Vagina (tissue), 2 donors: ENCODE data around the gene RNF10. TPM values are rescaled to one million over a fixed set of nuclear protein-coding genes. Genes with fewer than 3 reads are reported as not detected.
"Not testable (repeated sequence)": the region's sequence is repeated elsewhere in the genome, so short reads cannot be mapped to it uniquely, and the experiment has no call there.

ENCODE experiments used
- DNase-seq, 2 donors: peaks; one replicate each; pipeline ENCODE4 v3.0.0-alpha.2; 2017; ENCODE audit errors: extremely low spot score in 2 of 2
- H3K27ac ChIP-seq: fragments of 200-600 bp; sonication (generic); one replicate; pipeline ENCODE4 v1.5.1; 2019
- H3K27me3 ChIP-seq: fragments of 200-600 bp; sonication (generic); one replicate; pipeline ENCODE4 v1.5.1; 2019
- H3K36me3 ChIP-seq, 2 donors: fragments of 200-600 bp; sonication (generic); one replicate each; pipeline ENCODE4 v1.5.1; 2017 to 2019
- H3K4me1 ChIP-seq: fragments of 200-600 bp; sonication (generic); one replicate; pipeline ENCODE4 v1.5.1; 2019
- H3K4me3 ChIP-seq, 2 donors: fragments of 200-600 bp; sonication (generic); 1 replicate in 1 of 2; 2 replicates in 1 of 2; pipeline ENCODE4 v1.5.1; 2016 to 2019
- H3K9me3 ChIP-seq: fragments of 200-600 bp; sonication (generic); one replicate; pipeline ENCODE4 v1.5.1; 2019
- CTCF ChIP-seq, 3 experiments: fragments of 450-650 bp in 2 of 3; fragments of 200-600 bp in 1 of 3; sonication (generic) in 1 of 3; IDR thresholded peaks; one replicate each; pipeline ENCODE4 v1.5.1; 2017 to 2019; ENCODE audit warnings: antibody characterized with exemption in 3 of 3, mild to moderate bottlenecking in 2 of 3, moderate library complexity in 2 of 3
- POLR2A ChIP-seq, 2 donors: fragments of 450-650 bp; IDR thresholded peaks; one replicate each; pipeline ENCODE4 v1.6.1; 2017; ENCODE audit warnings: antibody characterized with exemption in 2 of 2, mild to moderate bottlenecking in 2 of 2, moderate library complexity in 2 of 2
- POLR2AphosphoS5 ChIP-seq, 2 donors: sonication (generic); formaldehyde crosslinking; IDR thresholded peaks; one replicate each; pipeline ENCODE4 v1.9.0; 2017; ENCODE audit warnings: antibody characterized with exemption in 2 of 2, mild to moderate bottlenecking in 2 of 2, low read depth in 1 of 2; ENCODE audit not compliant: insufficient read depth in 1 of 2
- intact Hi-C: fragments of 100-400 bp; cut with DNase I; formaldehyde crosslinking; loops from one replicate; pipeline ENCODE4 v1.15.1; 2023
- total RNA-seq: library from RNA; depleted of rRNA; stranded (reverse); fragments of >200 nt; gene quantifications from one replicate; pipeline ENCODE4 v1.2.3, GENCODE V29; 2016

Gene RNF10
- total RNA-seq, 1 donor from 2014 or later, result 161 TPM

DNA sequence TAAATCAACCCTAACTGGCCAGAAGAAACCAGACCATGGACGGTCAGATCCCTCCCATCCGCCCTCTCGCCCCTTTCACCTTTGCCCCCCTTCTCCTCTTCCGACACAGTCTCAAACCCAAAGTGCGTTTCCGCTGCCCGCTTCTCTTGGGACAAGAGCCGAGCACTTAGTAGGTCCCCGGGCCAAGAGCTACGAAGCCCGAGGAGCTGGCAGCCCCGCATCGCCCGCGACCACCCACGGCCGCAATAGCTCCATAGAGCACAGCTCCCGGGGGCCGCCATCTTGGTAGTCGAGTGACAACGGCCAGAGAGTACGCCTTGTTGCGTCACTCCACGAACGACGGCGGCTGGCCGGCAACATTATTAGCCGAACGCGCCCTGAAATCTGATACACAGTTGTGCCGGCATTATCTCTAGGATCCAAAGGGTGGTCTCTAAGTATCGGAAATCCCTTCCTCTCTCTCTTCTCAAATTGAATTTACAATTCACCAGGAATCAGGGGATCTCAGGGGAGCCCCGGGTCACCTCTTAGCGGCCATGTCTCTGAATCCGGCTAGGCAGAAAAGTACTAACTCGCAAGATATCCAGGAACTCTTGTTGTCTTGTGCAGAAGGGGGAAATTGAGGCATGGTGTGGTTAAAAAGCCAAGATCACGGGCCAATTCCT lies 5.2 kb upstream of the RNF10 start, which contains the start of gene COQ5:
Gene COQ5, minus strand, starts transcription at position 298 of the 665 bp plus-strand sequence. Its CDS starts 17 bp downstream, at position 281.
- TF ChIP-seq POLR2AphosphoS5 (IDR thresholded peaks at IDR 0.05; ENCODE audit: insufficient read depth in 1 of 2, low read depth in 1 of 2), result peak; percentile 91 to 92
- TF ChIP-seq POLR2A (IDR thresholded peaks at IDR 0.05), result peak in 1 of 2 donors; percentile 19
- no peak for TF ChIP-seq CTCF (IDR thresholded peaks at IDR 0.05)
- Histone ChIP-seq H3K4me3 (peak within 1 kb of the TSS; percentile 77 to 78), H3K9me3 (no peaks in the 10 kb centered on the region), H3K27me3 (no peaks in the 10 kb centered on the region), H3K27ac (peak within 1 kb of the TSS; percentile 93), H3K36me3 (no peaks in the 10 kb centered on the region), H3K4me1 (peaks cover 17% of the 10 kb centered on the region)
- intact Hi-C loops, result no loop called here
- peak in 1 of 2 donors; percentile 91 for DNase-seq

GRCh38 chr12:120529641-120530417 lies 4.3 kb upstream of the RNF10 start:
- Histone ChIP-seq H3K27ac (peak overlapping the region; percentile 93), H3K4me3 (peak overlapping the region; percentile 77 to 78), H3K4me1 (peaks cover 17% of the 10 kb centered on the region), H3K27me3 (no peaks in the 10 kb centered on the region), H3K9me3 (no peaks in the 10 kb centered on the region), H3K36me3 (no peaks in the 10 kb centered on the region)
- no peak for DNase-seq
- TF ChIP-seq POLR2A (IDR thresholded peaks at IDR 0.05) (no peak), POLR2AphosphoS5 (IDR thresholded peaks at IDR 0.05; ENCODE audit: insufficient read depth in 1 of 2, low read depth in 1 of 2) (no peak), CTCF (IDR thresholded peaks at IDR 0.05) (no peak)
- intact Hi-C loops, result no loop called here

DNA sequence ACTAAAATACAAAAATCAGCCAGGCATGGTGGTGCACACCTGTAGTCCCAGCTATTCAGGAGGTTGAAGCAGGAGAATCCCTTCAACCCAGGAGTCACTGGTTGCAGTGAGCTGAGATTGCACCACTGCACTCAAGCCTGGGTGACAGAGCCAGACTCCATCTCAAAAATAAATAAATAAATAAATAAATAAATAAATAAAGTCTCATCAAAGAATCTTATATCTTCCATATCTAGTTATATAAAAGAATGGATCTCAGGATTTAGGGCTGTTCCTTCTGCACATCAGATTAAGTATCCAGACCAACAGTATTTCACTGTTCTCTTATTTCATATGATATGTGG lies 3.8 kb upstream of the RNF10 start:
- H3K9me3 ChIP-seq, DNase-seq, H3K27me3 ChIP-seq, intact Hi-C loops, H3K36me3 ChIP-seq: not testable (repeated sequence)
- Histone ChIP-seq H3K4me1 (peaks cover 20% of the 10 kb centered on the region), H3K4me3 (peak overlapping the region; percentile 77 to 78), H3K27ac (peak overlapping the region; percentile 93)

GRCh38 chr12:120532701-120533238 lies 1.4 kb upstream of the RNF10 start:
- intact Hi-C loops, result no loop called here
- peaks cover 0 to 4% of the 10 kb centered on the region in 2 donors for H3K36me3 ChIP-seq
- no peaks in the 10 kb centered on the region for H3K9me3 ChIP-seq
- TF ChIP-seq POLR2AphosphoS5 (IDR thresholded peaks at IDR 0.05; ENCODE audit: insufficient read depth in 1 of 2, low read depth in 1 of 2), result no peak
- no peak for TF ChIP-seq CTCF (IDR thresholded peaks at IDR 0.05)
- TF ChIP-seq POLR2A (IDR thresholded peaks at IDR 0.05), result no peak
- H3K27me3 ChIP-seq, result no peaks in the 10 kb centered on the region
- H3K4me3 ChIP-seq, result no peak overlapping the region
- peaks cover 44% of the 10 kb centered on the region for H3K4me1 ChIP-seq
- no peak for DNase-seq
- no peak overlapping the region for H3K27ac ChIP-seq

DNA sequence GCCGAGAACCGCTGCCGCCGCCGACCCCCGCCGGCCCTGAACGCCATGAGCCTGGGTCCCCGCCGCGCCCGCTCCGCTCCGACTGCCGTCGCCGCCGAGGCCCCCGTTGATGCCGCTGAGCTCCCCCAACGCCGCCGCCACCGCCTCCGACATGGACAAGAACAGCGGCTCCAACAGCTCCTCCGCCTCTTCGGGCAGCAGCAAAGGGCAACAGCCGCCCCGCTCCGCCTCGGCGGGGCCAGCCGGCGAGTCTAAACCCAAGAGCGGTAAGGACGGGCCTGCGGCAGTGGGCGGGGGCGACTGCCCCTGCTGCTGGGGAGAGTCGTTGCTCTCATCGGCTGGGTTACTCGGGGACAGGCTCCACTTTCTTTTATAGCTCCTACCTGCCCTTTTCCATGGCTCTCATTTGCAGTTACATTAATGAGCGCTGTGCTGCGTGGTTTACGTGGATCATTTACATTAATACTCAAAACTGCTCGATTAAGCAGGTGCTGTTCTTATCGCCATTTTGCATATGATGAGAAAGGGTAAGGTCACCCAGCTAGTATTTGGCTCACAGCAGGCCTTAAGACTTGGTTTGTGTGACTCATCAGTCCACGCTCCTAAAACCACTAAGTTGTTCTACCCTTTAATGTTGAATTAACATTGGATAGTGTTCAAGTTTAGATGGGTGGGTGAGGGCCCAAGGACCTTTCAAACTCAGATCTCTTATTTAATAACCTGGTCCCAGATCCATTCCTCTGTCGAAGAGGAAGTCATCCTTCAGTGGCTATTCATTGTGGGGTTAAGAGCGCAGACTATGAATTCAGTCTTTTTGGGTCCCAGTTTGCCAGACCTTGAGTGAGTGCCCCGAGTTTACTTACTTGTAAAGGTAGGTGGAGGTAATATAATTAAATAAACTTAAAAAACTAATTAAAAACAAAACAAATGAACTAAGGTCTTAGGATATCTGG lies 823 bp downstream of the RNF10 start:
- intact Hi-C loops, result no loop called here
- peaks cover 0 to 4% of the 10 kb centered on the region in 2 donors for H3K36me3 ChIP-seq
- peaks cover 50% of the 10 kb centered on the region for H3K4me1 ChIP-seq
- peak overlapping the region; percentile 91 for H3K27ac ChIP-seq
- H3K27me3 ChIP-seq, result no peaks in the 10 kb centered on the region
- no peak for TF ChIP-seq POLR2A (IDR thresholded peaks at IDR 0.05)
- no peak for TF ChIP-seq CTCF (IDR thresholded peaks at IDR 0.05)
- TF ChIP-seq POLR2AphosphoS5 (IDR thresholded peaks at IDR 0.05; ENCODE audit: insufficient read depth in 1 of 2, low read depth in 1 of 2), result no peak
- no peaks in the 10 kb centered on the region for H3K9me3 ChIP-seq
- H3K4me3 ChIP-seq, result peak overlapping the region; percentile 87 to 99
- DNase-seq, result no peak
